Lower leg skin (tissue), 4 donors: ENCODE results near the gene ACACA. TPM values are rescaled to one million over a fixed set of nuclear protein-coding genes. Genes with fewer than 3 reads are reported as not detected.
A peak's percentile ranks its signal among the peaks of the same experiment; 100 is the strongest.

Experiments
- DNase-seq, 2 donors: peaks; one replicate each; pipeline ENCODE4 v3.0.0-alpha.2; 2019; ENCODE audit warnings: low spot score in 2 of 2
- H3K4me3 ChIP-seq: fragments of 200-600 bp; sonication (generic); 2 replicates; pipeline ENCODE4 v1.5.1; 2017; ENCODE audit warnings: mild to moderate bottlenecking, low read depth; ENCODE audit not compliant: poor library complexity, severe bottlenecking
- CTCF ChIP-seq, 3 donors: fragments of 450-650 bp; IDR thresholded peaks; one replicate each; pipeline ENCODE4 v1.5.1; 2016; ENCODE audit warnings: antibody characterized with exemption in 3 of 3, mild to moderate bottlenecking in 3 of 3, moderate library complexity in 2 of 3
- POLR2A ChIP-seq, 2 donors: fragments of 450-650 bp; IDR thresholded peaks; one replicate each; pipeline ENCODE4 v1.6.1; 2016 to 2017; ENCODE audit warnings: antibody characterized with exemption in 2 of 2, mild to moderate bottlenecking in 1 of 2, moderate library complexity in 1 of 2
- WGBS, 2 donors: methylation state at CpG; one replicate each; pipeline ENCODE4 v1.1.5; 2018; 5-methylcytosine and 5-hydroxymethylcytosine counted together
- intact Hi-C: fragments of 100-400 bp; cut with DNase I; formaldehyde crosslinking; loops from one replicate; pipeline ENCODE4 v1.15.0; 2023; ENCODE audit warnings: low total_unique reads
- total RNA-seq, 4 donors: library from RNA; depleted of rRNA; stranded (reverse); fragments of >200 nt; gene quantifications; one replicate each; pipeline ENCODE4 v1.1.0, GENCODE V29; 2016

Gene ACACA
- total RNA-seq, 4 donors from 2014 or later: 24.2 to 35.7 (median 31.0) TPM

GRCh38 chr17:37051381-37051780 is 355.3 kb downstream of the ACACA start:
- intact Hi-C loops: no loop called here

GRCh38 chr17:37050920-37051319 is 355.7 kb downstream of the ACACA start:
- intact Hi-C loops: no loop called here
- 86 to 90% methylated on average over 5 of the region's 5 CpGs for WGBS, 2 donors
- TF ChIP-seq CTCF (IDR thresholded peaks at IDR 0.05): no peak
- TF ChIP-seq POLR2A (IDR thresholded peaks at IDR 0.05): no peak
- no peak overlapping the region for H3K4me3 ChIP-seq
- no peak for DNase-seq

More at GRCh38 chr17:37051381-37051780, 355.3 kb downstream of the ACACA start:
- H3K4me3 ChIP-seq: no peak overlapping the region
- 94% methylated on average over 5 of the region's 5 CpGs for WGBS, 2 donors
- DNase-seq: no peak
- TF ChIP-seq POLR2A (IDR thresholded peaks at IDR 0.05): no peak
- no peak for TF ChIP-seq CTCF (IDR thresholded peaks at IDR 0.05)

GRCh38 chr17:37048811-37049210 is 357.8 kb downstream of the ACACA start:
- no peak overlapping the region for H3K4me3 ChIP-seq
- intact Hi-C loops: no loop called here
- WGBS, 2 donors: 92 to 94% methylated on average over 5 of the region's 5 CpGs

GRCh38 chr17:37047631-37048104 is 359.0 kb downstream of the ACACA start:
- TF ChIP-seq CTCF (IDR thresholded peaks at IDR 0.05) (peak in 1 of 3 donors; percentile 69), POLR2A (IDR thresholded peaks at IDR 0.05) (no peak)
- whole genome bisulfite sequencing, 2 donors: 2 to 15% methylated on average over 5 to 9 of the region's 9 CpGs
- intact Hi-C loops: no loop called here
- H3K4me3 ChIP-seq: no peak overlapping the region
- peak; percentile 65 to 95 for DNase-seq

More at GRCh38 chr17:37048811-37049210, 357.8 kb downstream of the ACACA start:
- TF ChIP-seq POLR2A (IDR thresholded peaks at IDR 0.05) (no peak), CTCF (IDR thresholded peaks at IDR 0.05) (no peak)
- DNase-seq: no peak

GRCh38 chr17:37045351-37045922 is 361.2 kb downstream of the ACACA start:
- intact Hi-C loops: no loop called here
- WGBS, 2 donors: 70 to 77% methylated on average over 7 of the region's 7 CpGs
- no peak for TF ChIP-seq POLR2A (IDR thresholded peaks at IDR 0.05)
- TF ChIP-seq CTCF (IDR thresholded peaks at IDR 0.05): no peak
- DNase-seq: no peak
- H3K4me3 ChIP-seq: no peak overlapping the region

GRCh38 chr17:37043201-37043600 is 363.4 kb downstream of the ACACA start:
- H3K4me3 ChIP-seq: no peak overlapping the region
- TF ChIP-seq POLR2A (IDR thresholded peaks at IDR 0.05) (no peak), CTCF (IDR thresholded peaks at IDR 0.05) (no peak)
- intact Hi-C loops: no loop called here
- no peak for DNase-seq
- 79 to 81% methylated on average over 3 of the region's 3 CpGs for WGBS, 2 donors
